GM10847 (cell line): ENCODE data around the gene SNORC.

ENCODE experiments used
- POLR2A ChIP-seq: IDR thresholded peaks from 2 replicates; pipeline ENCODE4 v1.6.1; 2011; ENCODE audit not compliant: insufficient read length; ENCODE audit errors: extremely low read depth

SNORC gene

GRCh38 chr2:232875256-232876121 lies 5.4 kb downstream of the SNORC start:
- TF ChIP-seq POLR2A: no peak

GRCh38 chr2:232876161-232876977 lies 6.3 kb downstream of the SNORC start:
- TF ChIP-seq POLR2A: no peak

- no peak for TF ChIP-seq POLR2A
These were observed 6.9 kb downstream of the SNORC start for GRCh38 chr2:232876978-232877441.

GRCh38 chr2:232877940-232878511 lies 8.0 kb downstream of the SNORC start:
- no peak for TF ChIP-seq POLR2A

GRCh38 chr2:232878855-232879617 lies 9.0 kb downstream of the SNORC start:
- no peak for TF ChIP-seq POLR2A

GRCh38 chr2:232879618-232880494 lies 9.8 kb downstream of the SNORC start:
- no peak for TF ChIP-seq POLR2A

- TF ChIP-seq POLR2A: no peak
These were observed 10.8 kb downstream of the SNORC start for GRCh38 chr2:232880764-232881351.

- TF ChIP-seq POLR2A: no peak
These were observed 12.0 kb downstream of the SNORC start for GRCh38 chr2:232882085-232882484.

- no peak for TF ChIP-seq POLR2A
These were observed 12.5 kb downstream of the SNORC start for GRCh38 chr2:232882505-232883115.

GRCh38 chr2:232883116-232883721 lies 13.2 kb downstream of the SNORC start:
- TF ChIP-seq POLR2A: no peak

- no peak for TF ChIP-seq POLR2A
These were observed 13.9 kb downstream of the SNORC start for GRCh38 chr2:232884001-232884421.

GRCh38 chr2:232884549-232885263 lies 14.6 kb downstream of the SNORC start:
- no peak for TF ChIP-seq POLR2A
